Body of pancreas (tissue), 4 donors: Measurements from ENCODE around the gene CGAS.
"Not testable (repeated sequence)": the region's sequence is repeated elsewhere in the genome, so short reads cannot be mapped to it uniquely, and the experiment has no call there.

Experiments used
- CTCF ChIP-seq, 7 experiments: fragments of 450-650 bp in 4 of 7; fragments of 200-600 bp in 3 of 7; sonication (generic) in 3 of 7; IDR thresholded peaks; one replicate each; pipeline ENCODE4 v1.5.1; 2016 to 2019; ENCODE audit warnings: antibody characterized with exemption in 7 of 7
- POLR2A ChIP-seq, 3 donors: fragments of 450-650 bp; IDR thresholded peaks; one replicate each; pipeline ENCODE4 v1.6.1; 2016; ENCODE audit warnings: antibody characterized with exemption in 3 of 3, mild to moderate bottlenecking in 2 of 3

DNA sequence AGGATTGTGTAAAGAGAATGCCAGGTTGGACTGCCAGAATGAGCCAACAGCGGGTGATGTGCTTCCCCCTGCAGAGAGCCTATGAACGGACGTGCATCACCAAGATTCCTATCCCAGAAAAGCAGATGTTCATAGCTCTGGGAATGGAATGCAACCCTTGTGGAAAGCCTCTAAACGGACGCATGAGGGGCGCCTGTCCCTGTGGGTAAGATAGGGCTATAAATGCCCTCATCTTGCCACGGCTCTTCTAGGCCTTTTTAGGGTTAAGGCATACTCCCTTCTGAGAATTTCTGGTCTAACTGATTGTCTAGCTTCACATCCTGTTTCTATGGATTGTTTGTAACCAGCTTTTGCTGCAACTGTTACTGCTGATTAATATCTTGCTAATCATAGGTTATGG, 7.4 kb upstream of the CGAS start:
- TF ChIP-seq CTCF, POLR2A (IDR thresholded peaks at IDR 0.05): not testable (repeated sequence)
